DOHH2 (cell line): ENCODE results near the gene SMCHD1.

Source experiments
- H3F3A ChIP-seq: fragments of 200-600 bp; sonication (generic), shearing (Covaris generic); 2 replicates; pipeline ENCODE4 v1.6.0; 2016; ENCODE audit warnings: antibody characterized with exemption, mild to moderate bottlenecking; ENCODE audit not compliant: control insufficient read depth, insufficient read depth
- H3K27ac ChIP-seq: fragments of 200-600 bp; sonication (generic); 2 replicates; pipeline ENCODE4 v1.5.1; 2014; ENCODE audit warnings: low read depth, mild to moderate bottlenecking, low read length, moderate library complexity
- H3K27me3 ChIP-seq: fragments of 200-600 bp; sonication (generic); 2 replicates; pipeline ENCODE4 v1.6.1; 2014; ENCODE audit warnings: mild to moderate bottlenecking, low read length, mixed read lengths; ENCODE audit not compliant: control insufficient read depth
- H3K36me3 ChIP-seq: fragments of 200-600 bp; sonication (generic); 2 replicates; pipeline ENCODE4 v1.6.1; 2014; ENCODE audit warnings: mild to moderate bottlenecking, low read length, moderate library complexity, mixed read lengths; ENCODE audit not compliant: control insufficient read depth
- H3K4me1 ChIP-seq: fragments of 200-600 bp; sonication (generic); 2 replicates; pipeline ENCODE4 v1.6.1; 2014; ENCODE audit warnings: mild to moderate bottlenecking, low read length, mixed read lengths; ENCODE audit not compliant: control insufficient read depth
- H3K4me2 ChIP-seq: fragments of 200-600 bp; sonication (generic); 2 replicates; pipeline ENCODE4 v1.6.0; 2014; ENCODE audit warnings: mild to moderate bottlenecking, low read length, moderate library complexity
- H3K4me3 ChIP-seq: fragments of 200-600 bp; sonication (generic); 2 replicates; pipeline ENCODE4 v1.5.1; 2014; ENCODE audit warnings: mild to moderate bottlenecking, low read length, mixed read lengths
- H3K79me2 ChIP-seq: fragments of 200-600 bp; sonication (generic); 2 replicates; pipeline ENCODE4 v1.6.1; 2014; ENCODE audit warnings: mild to moderate bottlenecking, low read length, mixed read lengths; ENCODE audit not compliant: control insufficient read depth
- H3K9me2 ChIP-seq: fragments of 200-600 bp; sonication (generic); replicated peaks from 2 replicates; pipeline ENCODE4 v1.6.1; 2014; ENCODE audit warnings: mild to moderate bottlenecking, low read length, mixed read lengths; ENCODE audit not compliant: control insufficient read depth
- H3K9me3 ChIP-seq: fragments of 200-600 bp; sonication (generic); 2 replicates; pipeline ENCODE4 v1.6.1; 2014; ENCODE audit warnings: antibody characterized with exemption, low read length, mixed read lengths; ENCODE audit not compliant: control insufficient read depth, insufficient read depth
- H4K20me1 ChIP-seq: fragments of 200-600 bp; sonication (generic); 2 replicates; pipeline ENCODE4 v1.6.0; 2014; ENCODE audit warnings: low read depth, mild to moderate bottlenecking, antibody characterized with exemption, low read length, moderate library complexity; ENCODE audit not compliant: control insufficient read depth, insufficient read depth
- CTCF ChIP-seq: fragments of 200-600 bp; sonication (generic); IDR thresholded peaks from one replicate; pipeline ENCODE4 v1.5.1; 2014; ENCODE audit warnings: antibody characterized with exemption, mild to moderate bottlenecking, low read depth, low read length; ENCODE audit not compliant: poor library complexity, severe bottlenecking
- EZH2phosphoT487 ChIP-seq: fragments of 200-600 bp; sonication (generic); IDR thresholded peaks from 2 replicates; pipeline ENCODE4 v1.6.1; 2017; ENCODE audit warnings: borderline replicate concordance, mild to moderate bottlenecking, antibody characterized with exemption, low read length, moderate library complexity, mixed read lengths

The SMCHD1 gene

GRCh38 chr18:2814928-2815327, 159.4 kb downstream of the SMCHD1 start:
- H3F3A ChIP-seq = no peaks in the 10 kb centered on the region
- no peaks in the 10 kb centered on the region for H3K9me2 ChIP-seq
- no peak overlapping the region for H3K4me2 ChIP-seq
- no peaks in the 10 kb centered on the region for H3K4me1 ChIP-seq
- no peaks in the 10 kb centered on the region for H3K36me3 ChIP-seq
- 0 out of 2 replicates have a peak, but pooled peaks cover 2% of the 10 kb centered on the region for H3K27me3 ChIP-seq
- H4K20me1 ChIP-seq = no peaks in the 10 kb centered on the region
- H3K9me3 ChIP-seq = no peaks in the 10 kb centered on the region
- no peak overlapping the region for H3K27ac ChIP-seq
- no peak overlapping the region for H3K4me3 ChIP-seq
- no peaks in the 10 kb centered on the region for H3K79me2 ChIP-seq
- no peak for TF ChIP-seq EZH2phosphoT487
- no peak for TF ChIP-seq CTCF

GRCh38 chr18:2818281-2818680, 162.8 kb downstream of the SMCHD1 start:
- Histone ChIP-seq H3K9me2 (no peaks in the 10 kb centered on the region), H3K9me3 (no peaks in the 10 kb centered on the region), H3K4me2 (no peak overlapping the region), H3K27me3 (0 out of 2 replicates have a peak, but pooled peaks cover 2% of the 10 kb centered on the region), H3K36me3 (no peaks in the 10 kb centered on the region), H3K79me2 (no peaks in the 10 kb centered on the region), H3K4me1 (no peaks in the 10 kb centered on the region), H3K27ac (no peak overlapping the region), H3K4me3 (no peak overlapping the region), H3F3A (no peaks in the 10 kb centered on the region), H4K20me1 (no peaks in the 10 kb centered on the region)
- TF ChIP-seq CTCF = no peak
- no peak for TF ChIP-seq EZH2phosphoT487

GRCh38 chr18:2821695-2822094, 166.2 kb downstream of the SMCHD1 start:
- no peaks in the 10 kb centered on the region for H3K36me3 ChIP-seq
- no peaks in the 10 kb centered on the region for H3K9me2 ChIP-seq
- no peak overlapping the region for H3K27ac ChIP-seq
- TF ChIP-seq EZH2phosphoT487 (no peak), CTCF (no peak)
- H3K4me3 ChIP-seq = no peak overlapping the region
- no peaks in the 10 kb centered on the region for H3K9me3 ChIP-seq
- H3F3A ChIP-seq = no peaks in the 10 kb centered on the region
- peaks cover 7% of the 10 kb centered on the region; the same call in 1 of the 2 replicates for H3K27me3 ChIP-seq
- no peaks in the 10 kb centered on the region for H3K4me1 ChIP-seq
- H3K4me2 ChIP-seq = no peak overlapping the region
- H3K79me2 ChIP-seq = no peaks in the 10 kb centered on the region
- no peaks in the 10 kb centered on the region for H4K20me1 ChIP-seq
